Prostate gland (tissue), 2 donors: Measurements from ENCODE around the gene SLC39A3. TPM values are rescaled to one million over a fixed set of nuclear protein-coding genes. Genes with fewer than 3 reads are reported as not detected.

ENCODE experiments used
- DNase-seq: peaks from one replicate; pipeline ENCODE4 v3.0.0-alpha.2; 2019; ENCODE audit warnings: low spot score
- H3K27ac ChIP-seq, 2 donors: fragments of 200-600 bp; sonication (generic); 2 replicates each; pipeline ENCODE4 v1.5.1; 2017 to 2019
- H3K27me3 ChIP-seq: fragments of 200-600 bp; sonication (generic); replicated peaks from 2 replicates; pipeline ENCODE4 v1.5.1; 2019; ENCODE audit not compliant: insufficient read depth
- H3K36me3 ChIP-seq, 2 donors: fragments of 200-600 bp; sonication (generic); 1 replicate in 1 of 2; 2 replicates in 1 of 2; pipeline versions ENCODE4 v1.5.1 to v1.8.1; 2017 to 2019
- H3K4me1 ChIP-seq: fragments of 200-600 bp; sonication (generic); replicated peaks from 2 replicates; pipeline ENCODE4 v1.5.1; 2019
- H3K4me3 ChIP-seq, 2 donors: fragments of 200-600 bp; sonication (generic); 2 replicates each; pipeline ENCODE4 v1.5.1; 2017 to 2019
- H3K9me3 ChIP-seq: fragments of 200-600 bp; sonication (generic); 2 replicates; pipeline ENCODE4 v1.5.1; 2017
- CTCF ChIP-seq, 4 experiments: fragments of 200-600 bp in 2 of 4; fragments of 450-650 bp in 2 of 4; sonication (generic) in 2 of 4; IDR thresholded peaks; 1 replicate in 3 of 4; 2 replicates in 1 of 4; pipeline ENCODE4 v1.5.1; 2016 to 2019; ENCODE audit warnings: antibody characterized with exemption in 4 of 4, mild to moderate bottlenecking in 2 of 4, moderate library complexity in 2 of 4
- POLR2A ChIP-seq: fragments of 450-650 bp; IDR thresholded peaks from one replicate; pipeline ENCODE4 v1.6.1; 2016; ENCODE audit warnings: antibody characterized with exemption, mild to moderate bottlenecking
- POLR2AphosphoS5 ChIP-seq: sonication (generic); formaldehyde crosslinking; IDR thresholded peaks from one replicate; pipeline ENCODE4 v1.6.1; 2017; ENCODE audit warnings: antibody characterized with exemption
- WGBS: methylation state at CpG from one replicate; pipeline ENCODE4 v1.1.5; 2018; 5-methylcytosine and 5-hydroxymethylcytosine counted together
- intact Hi-C: fragments of 100-400 bp; cut with DNase I; formaldehyde crosslinking; loops from one replicate; pipeline ENCODE4 v1.14.2; 2022
- total RNA-seq, 2 donors: library from RNA; depleted of rRNA; stranded (reverse); fragments of >200 nt; gene quantifications; one replicate each; pipeline ENCODE4 v1.1.0, GENCODE V29; 2016

SLC39A3 gene
- total RNA-seq, 2 donors from 2014 or later: 46.6 to 67.9 TPM

GRCh38 chr19:2768365-2769132 is 28.7 kb upstream of the SLC39A3 start:
- H3K27me3 ChIP-seq: no peaks in the 10 kb centered on the region
- H3K36me3 ChIP-seq: no peaks in the 10 kb centered on the region
- 87% methylated on average over 28 of the region's 29 CpGs for WGBS
- intact Hi-C loops: no loop called here
- TF ChIP-seq CTCF (IDR thresholded peaks at IDR 0.05) (no peak), POLR2AphosphoS5 (no peak), POLR2A (no peak)
- no peak for DNase-seq
- no peaks in the 10 kb centered on the region for H3K4me1 ChIP-seq
- H3K9me3 ChIP-seq: no peaks in the 10 kb centered on the region
- no peak overlapping the region for H3K4me3 ChIP-seq
- H3K27ac ChIP-seq: no peak overlapping the region

- 95% methylated on average over 19 of the region's 19 CpGs for WGBS
- TF ChIP-seq POLR2A (no peak), POLR2AphosphoS5 (no peak), CTCF (IDR thresholded peaks at IDR 0.05) (no peak)
- H3K9me3 ChIP-seq: no peaks in the 10 kb centered on the region
- H3K36me3 ChIP-seq: peaks cover 0 to 2% of the 10 kb centered on the region in 2 donors
- H3K4me3 ChIP-seq: no peak overlapping the region
- intact Hi-C loops: no loop called here
- no peaks in the 10 kb centered on the region for H3K27me3 ChIP-seq
- no peak overlapping the region for H3K27ac ChIP-seq
- DNase-seq: no peak
- H3K4me1 ChIP-seq: no peaks in the 10 kb centered on the region
Measured at GRCh38 chr19:2767688-2768087, 27.9 kb upstream of the SLC39A3 start.

- intact Hi-C loops: no loop called here
- WGBS: 94% methylated on average over 34 of the region's 35 CpGs
- no peak overlapping the region for H3K27ac ChIP-seq
- H3K4me1 ChIP-seq: no peaks in the 10 kb centered on the region
- no peak overlapping the region for H3K4me3 ChIP-seq
- TF ChIP-seq POLR2AphosphoS5 (no peak), CTCF (IDR thresholded peaks at IDR 0.05) (no peak), POLR2A (no peak)
- H3K27me3 ChIP-seq: no peaks in the 10 kb centered on the region
- DNase-seq: no peak
- H3K9me3 ChIP-seq: no peaks in the 10 kb centered on the region
- H3K36me3 ChIP-seq: peaks cover 0 to 10% of the 10 kb centered on the region in 2 donors
Measured at GRCh38 chr19:2766594-2767372, 27.0 kb upstream of the SLC39A3 start.

GRCh38 chr19:2765376-2765775 is 25.6 kb upstream of the SLC39A3 start:
- no peaks in the 10 kb centered on the region for H3K9me3 ChIP-seq
- no peaks in the 10 kb centered on the region for H3K27me3 ChIP-seq
- no peaks in the 10 kb centered on the region for H3K4me1 ChIP-seq
- no peak overlapping the region for H3K27ac ChIP-seq
- peaks cover 0 to 10% of the 10 kb centered on the region in 2 donors for H3K36me3 ChIP-seq
- intact Hi-C loops: no loop called here
- H3K4me3 ChIP-seq: no peak overlapping the region
- TF ChIP-seq POLR2AphosphoS5: no peak
- no peak for DNase-seq
- WGBS: 90% methylated on average over 15 of the region's 15 CpGs

GRCh38 chr19:2764945-2765344 is 25.1 kb upstream of the SLC39A3 start:
- no peak overlapping the region for H3K4me3 ChIP-seq
- H3K9me3 ChIP-seq: no peaks in the 10 kb centered on the region
- no peak overlapping the region for H3K27ac ChIP-seq
- intact Hi-C loops: no loop called here
- no peak for DNase-seq
- no peaks in the 10 kb centered on the region for H3K27me3 ChIP-seq
- 93% methylated on average over 21 of the region's 21 CpGs for WGBS
- no peak for TF ChIP-seq POLR2AphosphoS5
- no peak for TF ChIP-seq POLR2A
- no peak for TF ChIP-seq CTCF (IDR thresholded peaks at IDR 0.05)
- H3K36me3 ChIP-seq: peaks cover 0 to 10% of the 10 kb centered on the region in 2 donors
- H3K4me1 ChIP-seq: no peaks in the 10 kb centered on the region
